Testis (tissue), 2 donors: Measurements from ENCODE around the gene GMDS.

ENCODE experiments used
- CTCF ChIP-seq, 3 experiments: fragments of 450-650 bp in 2 of 3; fragments of 200-600 bp in 1 of 3; sonication (generic) in 1 of 3; IDR thresholded peaks; one replicate each; pipeline ENCODE4 v1.5.1; 2016 to 2019; ENCODE audit warnings: antibody characterized with exemption in 3 of 3, mild to moderate bottlenecking in 2 of 3, moderate library complexity in 1 of 3
- POLR2A ChIP-seq: fragments of 450-650 bp; IDR thresholded peaks from one replicate; pipeline ENCODE4 v1.6.1; 2017; ENCODE audit warnings: antibody characterized with exemption, mild to moderate bottlenecking, moderate library complexity

GRCh38 chr6:1719922-1720321 is 525.5 kb downstream of the GMDS start:
- TF ChIP-seq CTCF (IDR thresholded peaks at IDR 0.05) (no peak), POLR2A (no peak)
